ENCODE results near the gene THEM4. TPM values are rescaled to one million over a fixed set of nuclear protein-coding genes. Genes with fewer than 3 reads are reported as not detected.

THEM4 gene
- total RNA-seq, 2 experiments from 2014 or later: 24.0 to 24.5 TPM

- DNase-seq (no peak), ATAC-seq (ENCODE audit: poor library complexity) (no peak)
- Histone ChIP-seq H3K9me3 (ENCODE audit: control insufficient read depth in 1 of 2, insufficient read depth in 1 of 2, low read length in 2 of 2) (no peaks in the 10 kb centered on the region), H3K4me1 (ENCODE audit: insufficient read depth, low read length) (no peaks in the 10 kb centered on the region), H3K27me3 (ENCODE audit: control insufficient read depth in 1 of 2, insufficient read depth in 2 of 2, low read length in 2 of 2) (no peaks in the 10 kb centered on the region), H3K4me3 (ENCODE audit: low read length) (no peak overlapping the region), H3K27ac (ENCODE audit: low read depth in 1 of 2, low read length in 2 of 2) (no peak overlapping the region), H3K36me3 (ENCODE audit: insufficient read depth, low read length) (no peaks in the 10 kb centered on the region)
- no peak overlapping the region for H3K4me3 Mint-ChIP-seq
- POLR2A ChIA-PET: no interaction called here
- CTCF ChIA-PET: no interaction called here
- no peak for TF ChIP-seq CTCF (IDR thresholded peaks at IDR 0.05)
- intact Hi-C loops (cut with DNase I, micrococcal nuclease): no loop called here
- peaks cover 5% of the 10 kb centered on the region for H3K4me1 Mint-ChIP-seq (ENCODE audit: low read depth)
- H3K27me3 Mint-ChIP-seq: no peaks in the 10 kb centered on the region
- no peaks in the 10 kb centered on the region for H3K36me3 Mint-ChIP-seq (ENCODE audit: low read depth)
- no peak overlapping the region for H3K27ac Mint-ChIP-seq
- no peaks in the 10 kb centered on the region for H3K9me3 Mint-ChIP-seq
These were observed 42.0 kb downstream of the THEM4 start for GRCh38 chr1:151867321-151867720.

GRCh38 chr1:151864411-151864810 lies 44.9 kb downstream of the THEM4 start:
- no peak overlapping the region for H3K4me3 Mint-ChIP-seq
- DNase-seq (no peak), ATAC-seq (ENCODE audit: poor library complexity) (no peak)
- no peaks in the 10 kb centered on the region for H3K9me3 Mint-ChIP-seq
- POLR2A ChIA-PET: no interaction called here
- no peak overlapping the region for H3K27ac Mint-ChIP-seq
- no peaks in the 10 kb centered on the region for H3K4me1 ChIP-seq (ENCODE audit: insufficient read depth, low read length)
- CTCF ChIA-PET: no interaction called here
- no peaks in the 10 kb centered on the region for H3K36me3 Mint-ChIP-seq (ENCODE audit: low read depth)
- H3K36me3 ChIP-seq (ENCODE audit: insufficient read depth, low read length): no peaks in the 10 kb centered on the region
- peaks cover 5% of the 10 kb centered on the region for H3K4me1 Mint-ChIP-seq (ENCODE audit: low read depth)
- H3K27me3 Mint-ChIP-seq: no peaks in the 10 kb centered on the region
- H3K27me3 ChIP-seq (ENCODE audit: control insufficient read depth in 1 of 2, insufficient read depth in 2 of 2, low read length in 2 of 2): no peaks in the 10 kb centered on the region
- TF ChIP-seq CTCF (IDR thresholded peaks at IDR 0.05): no peak
- intact Hi-C loops (cut with DNase I, micrococcal nuclease): no loop called here
- no peak overlapping the region for H3K4me3 ChIP-seq (ENCODE audit: low read length)
- no peaks in the 10 kb centered on the region for H3K9me3 ChIP-seq (ENCODE audit: control insufficient read depth in 1 of 2, insufficient read depth in 1 of 2, low read length in 2 of 2)
- H3K27ac ChIP-seq (ENCODE audit: low read depth in 1 of 2, low read length in 2 of 2): no peak overlapping the region

GRCh38 chr1:151862604-151863003 lies 46.7 kb downstream of the THEM4 start:
- ATAC-seq (ENCODE audit: poor library complexity) (no peak), DNase-seq (no peak)
- Histone ChIP-seq H3K4me3 (ENCODE audit: low read length) (no peak overlapping the region), H3K4me1 (ENCODE audit: insufficient read depth, low read length) (no peaks in the 10 kb centered on the region), H3K27me3 (ENCODE audit: control insufficient read depth in 1 of 2, insufficient read depth in 2 of 2, low read length in 2 of 2) (no peaks in the 10 kb centered on the region), H3K36me3 (ENCODE audit: insufficient read depth, low read length) (no peaks in the 10 kb centered on the region), H3K27ac (ENCODE audit: low read depth in 1 of 2, low read length in 2 of 2) (no peak overlapping the region), H3K9me3 (ENCODE audit: control insufficient read depth in 1 of 2, insufficient read depth in 1 of 2, low read length in 2 of 2) (no peaks in the 10 kb centered on the region)
- Mint-ChIP-seq H3K4me3 (no peak overlapping the region), H3K27me3 (no peaks in the 10 kb centered on the region), H3K4me1 (ENCODE audit: low read depth) (no peaks in the 10 kb centered on the region), H3K36me3 (ENCODE audit: low read depth) (no peaks in the 10 kb centered on the region), H3K27ac (no peak overlapping the region), H3K9me3 (no peaks in the 10 kb centered on the region)
- CTCF ChIA-PET: no interaction called here
- intact Hi-C loops (cut with DNase I, micrococcal nuclease): no loop called here
- POLR2A ChIA-PET: no interaction called here
- TF ChIP-seq CTCF (IDR thresholded peaks at IDR 0.05): no peak
